HG02571 (cell line): ENCODE measurements around the gene IKZF1.
A peak's percentile ranks its signal among the peaks of the same experiment; 100 is the strongest.
"Not testable (repeated sequence)": the region's sequence is repeated elsewhere in the genome, so short reads cannot be mapped to it uniquely, and the experiment has no call there.

Experiments used
- ATAC-seq: cut with Tn5 transposase; IDR thresholded peaks from one replicate; pipeline ENCODE4 v1.9.1; 2021; ENCODE audit warnings: mild to moderate bottlenecking, moderate library complexity; ENCODE audit not compliant: unreplicated experiment

The IKZF1 gene

GRCh38 chr7:50331564-50332208, 27.2 kb downstream of the IKZF1 start:
- ATAC-seq, result peak; percentile 51

- no peak for ATAC-seq
Measured at GRCh38 chr7:50332241-50333165, 28.0 kb downstream of the IKZF1 start.

GRCh38 chr7:50333221-50333651, 28.7 kb downstream of the IKZF1 start:
- no peak for ATAC-seq

- ATAC-seq, result no peak
Measured at GRCh38 chr7:50334341-50334994, 30.0 kb downstream of the IKZF1 start.

GRCh38 chr7:50335230-50335794, 30.8 kb downstream of the IKZF1 start:
- no peak for ATAC-seq

GRCh38 chr7:50335795-50336754, 31.6 kb downstream of the IKZF1 start:
- peak; percentile 24 for ATAC-seq

GRCh38 chr7:50336894-50337703, 32.6 kb downstream of the IKZF1 start:
- no peak for ATAC-seq

- ATAC-seq, result not testable (repeated sequence)
Measured at GRCh38 chr7:50339472-50339871, 35.0 kb downstream of the IKZF1 start.

- ATAC-seq, result no peak
Measured at GRCh38 chr7:50339990-50340500, 35.5 kb downstream of the IKZF1 start.

GRCh38 chr7:50341724-50342123, 37.2 kb downstream of the IKZF1 start:
- ATAC-seq, result no peak

- ATAC-seq, result no peak
Measured at GRCh38 chr7:50342616-50343114, 38.1 kb downstream of the IKZF1 start.

GRCh38 chr7:50346545-50347497, 42.3 kb downstream of the IKZF1 start:
- ATAC-seq, result no peak

- no peak for ATAC-seq
Measured at GRCh38 chr7:50347693-50348092, 43.2 kb downstream of the IKZF1 start.

- no peak for ATAC-seq
Measured at GRCh38 chr7:50348469-50349162, 44.1 kb downstream of the IKZF1 start.

GRCh38 chr7:50349399-50349798, 44.9 kb downstream of the IKZF1 start:
- ATAC-seq, result no peak

- ATAC-seq, result peak; percentile 58
Measured at GRCh38 chr7:50349963-50350944, 45.7 kb downstream of the IKZF1 start.
